Measurements from ENCODE around the gene HSF2BP.
"Not testable (repeated sequence)": the region's sequence is repeated elsewhere in the genome, so short reads cannot be mapped to it uniquely, and the experiment has no call there.

HSF2BP gene

GRCh38 chr21:43494279-43495012, 164.8 kb downstream of the HSF2BP start:
- DNase-seq (ENCODE audit: extremely low spot score); POLR2A ChIA-PET; CTCF ChIA-PET: not testable (repeated sequence)

- CTCF ChIA-PET; DNase-seq (ENCODE audit: extremely low spot score); POLR2A ChIA-PET: not testable (repeated sequence)
Measured at GRCh38 chr21:43493471-43493870, 165.8 kb downstream of the HSF2BP start.

- CTCF ChIA-PET; POLR2A ChIA-PET; DNase-seq (ENCODE audit: extremely low spot score): not testable (repeated sequence)
Measured at GRCh38 chr21:43488235-43488634, 171.1 kb downstream of the HSF2BP start.

GRCh38 chr21:43486051-43486450, 173.2 kb downstream of the HSF2BP start:
- CTCF ChIA-PET; DNase-seq (ENCODE audit: extremely low spot score); POLR2A ChIA-PET: not testable (repeated sequence)

GRCh38 chr21:43485016-43485415, 174.3 kb downstream of the HSF2BP start:
- POLR2A ChIA-PET; DNase-seq (ENCODE audit: extremely low spot score): not testable (repeated sequence)

GRCh38 chr21:43479197-43479596, 180.1 kb downstream of the HSF2BP start:
- DNase-seq (ENCODE audit: extremely low spot score); CTCF ChIA-PET; POLR2A ChIA-PET: not testable (repeated sequence)

More at GRCh38 chr21:43485016-43485415, 174.3 kb downstream of the HSF2BP start:
- CTCF ChIA-PET, result not testable (repeated sequence)

Data from GM10248 (cell line).